Vagina (tissue), 2 donors: ENCODE data around the gene XRCC5.

Experiments
- CTCF ChIP-seq, 3 experiments: fragments of 450-650 bp in 2 of 3; fragments of 200-600 bp in 1 of 3; sonication (generic) in 1 of 3; IDR thresholded peaks; one replicate each; pipeline ENCODE4 v1.5.1; 2017 to 2019; ENCODE audit warnings: antibody characterized with exemption in 3 of 3, mild to moderate bottlenecking in 2 of 3, moderate library complexity in 2 of 3
- POLR2AphosphoS5 ChIP-seq, 2 donors: sonication (generic); formaldehyde crosslinking; IDR thresholded peaks; one replicate each; pipeline ENCODE4 v1.9.0; 2017; ENCODE audit warnings: antibody characterized with exemption in 2 of 2, mild to moderate bottlenecking in 2 of 2, low read depth in 1 of 2; ENCODE audit not compliant: insufficient read depth in 1 of 2

GRCh38 chr2:216189410-216189809 is 80.3 kb downstream of the XRCC5 start:
- TF ChIP-seq CTCF (IDR thresholded peaks at IDR 0.05) (no peak), POLR2AphosphoS5 (IDR thresholded peaks at IDR 0.05; ENCODE audit: insufficient read depth in 1 of 2, low read depth in 1 of 2) (no peak)
